Hematopoietic multipotent progenitor cell treated with erythropoietin and hydrocortisone succinate and interleukin-3 and kit ligand, for 6 days (in vitro differentiated cells): ENCODE measurements around the gene BCAS1.
"Not testable (repeated sequence)": the region's sequence is repeated elsewhere in the genome, so short reads cannot be mapped to it uniquely, and the experiment has no call there.

Experiments used
- DNase-seq: peaks from one replicate; pipeline ENCODE4 v3.0.0-alpha.2; 2015

The BCAS1 gene

DNA sequence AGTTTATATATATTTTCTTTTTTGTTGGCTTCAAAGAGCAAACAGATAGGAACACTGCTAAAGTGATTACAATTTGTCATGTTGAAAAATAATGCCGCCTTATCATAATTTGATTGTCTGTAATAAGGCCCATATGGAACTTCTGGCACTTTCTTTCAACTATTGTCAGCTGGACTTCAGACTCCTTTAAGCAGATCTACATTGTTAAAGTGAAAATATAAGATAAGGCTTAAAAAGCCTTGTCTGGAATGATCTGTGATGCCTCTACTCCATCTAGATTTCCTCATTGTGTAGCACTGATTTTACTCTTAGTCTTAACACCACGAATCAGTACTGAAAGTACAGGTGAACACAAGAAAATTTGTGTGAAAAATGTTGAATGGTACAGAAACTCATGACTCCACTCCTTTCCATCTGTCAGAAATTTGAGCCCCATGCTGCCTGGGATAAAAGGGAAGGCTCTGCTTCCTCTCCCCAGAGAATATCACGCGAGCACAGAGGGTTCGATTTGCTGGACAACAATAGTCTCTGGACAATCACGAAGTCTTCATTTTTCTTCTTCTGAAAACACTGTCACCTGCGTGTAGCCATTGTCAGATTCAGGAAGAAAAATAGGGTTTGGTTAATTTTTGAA is 56.0 kb downstream of the BCAS1 start:
- DNase-seq, result no peak

DNA sequence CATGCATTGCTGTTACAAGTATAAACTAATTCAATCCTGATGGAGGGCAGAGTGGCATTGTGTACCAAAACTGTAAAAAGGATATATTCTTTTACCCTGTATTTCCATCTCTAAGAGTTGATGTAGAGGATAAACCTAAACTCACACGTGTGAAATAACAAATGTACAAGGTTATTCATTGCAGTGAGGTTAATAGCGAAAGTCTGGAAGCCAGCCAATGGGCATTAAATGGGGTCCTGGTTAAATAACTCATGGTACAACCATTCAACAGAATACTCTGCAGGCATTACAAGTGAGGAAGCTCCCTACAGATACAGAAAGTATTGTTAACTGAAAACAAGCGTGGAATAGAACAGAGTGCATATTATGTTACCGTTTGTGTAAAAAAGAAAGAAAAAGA is 56.9 kb downstream of the BCAS1 start:
- no peak for DNase-seq

DNA sequence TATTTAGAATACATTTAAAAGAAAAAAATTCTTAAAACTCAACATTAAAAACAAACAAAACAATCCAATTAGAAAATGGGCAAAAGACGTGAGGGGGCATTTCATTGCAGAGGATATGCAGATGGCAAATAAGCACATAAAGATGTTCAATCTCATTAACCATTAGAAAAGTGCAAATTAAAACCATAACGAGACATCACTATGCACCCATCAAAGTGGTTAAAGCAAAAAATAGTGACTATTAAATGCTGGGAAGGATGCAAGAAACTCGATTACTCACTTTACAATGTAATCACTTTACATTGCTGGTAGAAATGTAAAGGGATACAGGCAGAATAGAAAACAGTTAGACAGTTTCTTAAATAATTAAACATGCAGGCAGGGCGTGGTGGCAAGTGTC is 59.0 kb downstream of the BCAS1 start:
- no peak for DNase-seq

DNA sequence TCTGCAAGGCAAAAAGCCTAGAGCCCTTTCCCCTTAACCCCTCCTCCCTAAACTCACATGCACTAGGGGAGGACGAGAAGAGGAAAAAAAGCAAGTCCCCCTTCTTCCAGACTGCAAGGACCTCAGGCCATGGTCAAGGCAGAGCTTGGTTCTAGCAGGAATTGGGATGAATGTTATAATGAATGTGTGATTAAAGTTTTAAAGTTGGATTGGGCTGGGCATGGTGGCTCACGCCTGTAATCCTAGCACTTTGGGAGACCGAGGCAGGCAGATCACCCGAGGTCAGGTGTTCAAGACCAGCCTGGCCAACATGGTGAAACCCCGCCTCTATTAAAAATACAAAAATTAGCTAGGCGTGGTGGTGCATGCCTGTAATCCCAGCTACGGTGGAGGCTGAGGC is 64.2 kb downstream of the BCAS1 start:
- DNase-seq, result not testable (repeated sequence)

DNA sequence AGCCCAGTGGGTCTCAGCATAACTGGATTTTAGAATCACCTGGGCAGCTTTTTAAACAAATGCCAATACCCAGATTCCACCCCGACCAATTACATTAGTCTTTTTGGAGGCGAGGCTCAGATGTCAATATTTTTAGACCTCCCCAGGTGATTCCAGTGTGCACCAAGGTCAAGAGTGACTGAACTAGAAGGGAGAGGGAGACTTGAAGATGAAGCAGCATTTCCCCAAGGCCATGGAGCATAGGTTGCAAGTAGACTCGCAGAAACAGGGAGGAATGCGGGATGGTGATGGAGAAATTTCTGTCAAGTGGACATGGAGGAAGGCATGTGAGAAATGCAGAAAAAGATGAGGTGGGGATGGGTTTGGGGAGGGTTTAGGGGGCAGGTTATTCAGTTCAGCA is 64.9 kb downstream of the BCAS1 start:
- DNase-seq, result no peak

DNA sequence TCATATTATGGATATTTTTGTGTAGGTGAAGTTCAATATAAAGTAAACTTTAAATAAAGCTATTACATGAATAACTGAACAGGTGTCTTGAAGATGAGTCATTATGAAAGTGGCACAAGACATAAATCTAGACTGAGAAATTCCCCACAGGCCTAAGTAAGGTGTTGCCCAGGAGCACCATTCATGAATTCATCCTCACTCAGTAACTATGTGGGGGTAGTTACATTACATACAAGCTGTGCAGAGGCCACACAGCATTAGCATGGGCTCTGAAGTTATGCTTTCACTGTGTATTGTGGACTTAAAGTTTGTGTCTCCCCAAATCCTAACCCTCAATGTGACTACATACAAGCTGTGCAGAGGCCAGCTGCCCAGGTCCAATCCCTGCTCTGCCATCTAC is 65.9 kb downstream of the BCAS1 start:
- DNase-seq, result no peak

DNA sequence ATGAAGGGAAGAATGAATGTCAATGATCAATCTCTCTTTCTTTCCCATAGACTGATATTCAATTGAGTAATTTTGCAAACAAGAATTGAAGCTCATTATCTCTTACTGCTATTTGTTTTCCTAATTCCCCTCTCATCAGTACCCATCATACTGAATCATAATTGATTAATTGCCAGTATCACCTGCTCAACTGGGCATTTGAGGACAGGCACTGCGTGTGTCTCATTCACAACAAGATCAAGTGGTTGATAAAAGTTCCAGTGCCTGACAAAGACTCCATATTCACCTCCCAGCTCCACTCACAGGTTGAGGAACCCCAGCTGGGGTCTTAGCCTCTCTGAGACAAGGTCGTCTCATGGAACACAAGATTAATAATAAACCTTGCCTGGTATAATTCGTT is 67.7 kb downstream of the BCAS1 start:
- DNase-seq, result no peak

DNA sequence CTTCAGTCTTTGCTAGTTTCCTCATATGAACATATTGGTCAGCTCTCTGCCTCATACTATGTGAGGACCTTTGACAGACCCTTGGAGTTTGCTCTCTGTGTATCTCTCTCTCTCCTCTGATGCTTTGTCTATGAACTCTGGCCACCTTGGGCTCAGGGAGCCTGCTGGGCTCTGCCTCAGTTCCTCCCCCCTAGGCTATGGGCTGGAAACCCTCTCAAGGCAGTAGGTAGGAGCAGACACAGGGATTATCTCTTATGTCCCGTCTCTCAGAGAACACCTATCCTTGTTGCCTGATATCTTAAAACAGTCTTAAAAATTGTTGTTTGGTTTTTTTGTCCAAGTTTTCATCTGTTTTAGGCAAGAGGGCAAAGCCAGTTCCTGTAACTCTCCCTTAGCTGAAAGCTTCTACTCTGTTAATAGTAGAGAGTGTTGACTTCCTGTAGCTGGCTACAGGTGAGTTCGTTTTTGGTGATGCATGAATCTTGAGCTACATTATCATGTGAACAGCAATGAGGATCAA is 68.3 kb downstream of the BCAS1 start:
- no peak for DNase-seq

DNA sequence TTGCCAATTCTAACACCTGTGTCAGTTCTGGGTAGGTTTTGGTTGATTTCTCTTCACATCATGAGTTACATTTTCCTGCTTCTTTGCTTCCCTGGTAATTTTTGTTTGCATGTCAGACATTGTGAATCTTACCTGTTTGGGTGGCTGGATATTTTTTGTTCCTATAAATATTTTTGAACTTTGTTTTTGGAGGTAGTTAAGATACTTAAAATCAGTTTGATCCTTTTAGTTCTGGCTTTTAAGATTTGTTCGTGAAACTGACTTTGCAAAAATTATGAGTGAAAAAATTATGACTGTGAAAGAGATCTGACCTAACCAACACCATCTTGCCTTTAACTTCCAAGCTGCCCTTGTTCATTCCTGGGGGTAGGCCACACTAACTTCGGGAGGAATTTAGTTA is 69.5 kb downstream of the BCAS1 start:
- no peak for DNase-seq

DNA sequence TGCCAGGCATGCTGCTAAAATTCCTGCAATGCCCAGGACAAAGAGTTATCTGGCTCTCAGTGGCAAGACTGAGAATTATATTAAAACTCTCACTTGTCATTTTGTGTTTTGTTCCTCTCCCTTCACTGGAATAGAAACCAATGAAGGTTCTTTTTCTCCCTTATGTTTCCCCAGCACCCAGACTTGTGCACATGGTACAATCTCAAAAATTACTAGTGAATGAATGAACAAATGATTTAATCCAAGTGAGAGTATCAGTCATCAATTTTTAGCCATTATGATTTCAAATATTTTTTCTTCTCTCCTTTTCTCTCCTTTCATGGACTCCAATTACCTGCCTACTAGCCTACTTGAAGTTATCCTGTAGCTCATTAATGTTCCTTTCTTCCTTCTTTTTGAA is 70.1 kb downstream of the BCAS1 start:
- no peak for DNase-seq

DNA sequence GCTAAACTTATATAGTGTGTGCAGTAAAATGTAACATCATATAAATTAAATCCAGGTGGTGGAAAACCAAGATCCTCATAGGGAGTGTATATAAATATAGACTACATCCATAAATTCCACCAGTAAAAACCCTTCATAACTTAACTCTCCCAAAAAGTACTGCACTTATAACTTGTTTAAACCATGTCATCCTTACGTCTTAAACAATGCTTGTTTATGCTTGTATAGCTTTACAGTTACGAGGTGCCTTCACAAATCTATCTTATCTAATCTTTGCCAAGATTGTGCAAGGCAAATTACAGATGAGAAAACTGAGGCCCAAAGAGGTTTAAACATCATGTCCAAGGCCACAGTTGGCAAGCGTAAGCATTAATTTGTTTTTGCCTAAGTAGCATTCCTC is 71.3 kb downstream of the BCAS1 start:
- no peak for DNase-seq

DNA sequence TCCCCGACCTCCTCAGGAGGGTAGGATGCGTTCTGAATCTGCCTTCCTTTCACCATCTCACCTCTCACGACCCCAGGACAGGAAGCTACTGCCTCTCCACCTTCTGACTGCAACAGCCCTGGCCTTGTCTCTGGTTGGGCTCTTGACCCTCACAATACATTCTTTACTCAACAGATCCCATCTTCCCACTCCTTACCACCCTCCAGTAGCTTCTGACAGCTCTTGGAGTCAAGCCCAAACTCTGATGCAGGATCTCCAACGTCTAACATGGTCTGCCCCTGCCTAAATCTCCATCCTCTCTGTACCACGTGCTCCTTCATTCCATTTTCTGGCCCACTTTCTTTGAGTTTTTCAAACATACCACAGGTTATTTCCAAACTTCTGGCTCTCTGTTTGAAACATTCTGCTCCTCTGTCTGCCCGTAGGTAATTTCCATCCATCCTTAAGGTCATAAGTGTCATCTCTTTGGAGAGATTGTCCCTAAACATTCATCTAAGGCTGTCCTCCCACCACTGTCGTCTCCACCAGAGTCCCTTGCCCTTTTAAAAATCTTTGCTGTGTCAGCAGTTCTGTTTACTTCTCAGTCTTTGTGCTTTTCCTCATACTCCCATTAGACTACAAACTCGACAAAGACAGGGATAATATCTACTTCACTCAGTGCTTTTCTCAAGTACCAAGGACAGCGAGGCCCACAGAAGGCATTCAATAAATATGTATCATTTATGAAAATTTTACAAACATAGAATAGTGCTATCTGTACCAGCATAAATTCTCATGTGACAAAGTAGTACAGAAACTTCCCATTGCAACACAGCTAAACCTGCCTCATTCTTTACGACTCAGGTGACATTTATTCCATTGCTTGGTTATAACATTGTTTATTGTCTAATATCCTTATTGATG is 73.6 kb downstream of the BCAS1 start:
- no peak for DNase-seq

DNA sequence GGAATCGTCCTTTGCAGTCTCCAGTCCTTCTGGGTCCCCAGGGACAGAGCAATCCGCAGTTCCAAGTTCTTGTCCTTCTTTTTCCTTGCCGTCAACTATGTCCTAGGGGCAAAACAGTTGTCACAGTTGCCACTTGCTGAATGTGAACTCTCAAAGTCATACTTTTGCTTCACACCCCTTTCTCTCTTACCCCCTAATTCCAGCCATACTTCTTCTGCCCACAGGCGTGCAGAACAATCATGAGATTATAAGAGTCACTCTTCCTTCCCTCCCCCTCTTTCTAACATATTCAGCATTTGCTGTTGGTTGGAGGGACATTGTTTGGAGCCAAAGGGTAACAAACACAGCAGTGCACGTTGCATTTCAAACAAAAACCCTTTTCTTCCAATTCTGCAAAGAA is 74.4 kb downstream of the BCAS1 start:
- no peak for DNase-seq

DNA sequence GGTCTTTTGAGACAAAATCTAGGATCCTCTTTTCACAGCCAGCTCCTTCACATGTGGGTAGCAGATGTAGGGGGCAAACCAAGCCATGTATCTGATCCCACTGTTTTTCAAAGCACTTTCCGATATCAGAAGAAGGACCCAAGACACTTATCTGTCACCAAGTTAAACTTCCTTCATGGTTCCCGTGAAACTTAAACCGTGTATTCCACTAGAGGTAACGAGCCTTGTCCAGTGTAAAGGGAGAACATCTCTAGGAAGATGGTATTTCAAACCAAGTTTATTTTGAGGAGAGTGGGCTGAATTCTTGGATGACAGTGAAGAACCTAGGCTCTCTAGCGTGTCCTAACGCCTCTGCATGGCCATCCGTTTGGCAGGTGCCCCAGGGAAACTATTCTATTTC is 76.3 kb downstream of the BCAS1 start:
- no peak for DNase-seq

DNA sequence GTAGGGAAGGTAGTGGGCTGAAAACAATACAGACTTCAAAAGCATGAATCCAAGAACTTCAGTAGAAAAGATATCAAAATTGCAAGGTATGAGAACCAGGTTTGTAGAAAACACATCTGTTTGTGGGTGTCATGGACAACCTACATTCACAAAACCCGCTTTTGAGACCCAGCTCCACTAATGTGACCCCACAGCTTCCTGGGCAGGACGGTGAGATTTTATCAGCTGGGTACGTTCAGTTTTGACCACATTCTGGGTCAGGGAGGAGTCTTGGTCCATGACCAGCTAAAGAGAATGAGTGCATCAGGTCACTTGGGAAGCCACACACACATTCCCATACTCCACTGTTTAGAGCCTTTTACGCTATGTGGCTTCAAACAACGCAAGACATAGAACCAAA is 77.1 kb downstream of the BCAS1 start:
- no peak for DNase-seq

DNA sequence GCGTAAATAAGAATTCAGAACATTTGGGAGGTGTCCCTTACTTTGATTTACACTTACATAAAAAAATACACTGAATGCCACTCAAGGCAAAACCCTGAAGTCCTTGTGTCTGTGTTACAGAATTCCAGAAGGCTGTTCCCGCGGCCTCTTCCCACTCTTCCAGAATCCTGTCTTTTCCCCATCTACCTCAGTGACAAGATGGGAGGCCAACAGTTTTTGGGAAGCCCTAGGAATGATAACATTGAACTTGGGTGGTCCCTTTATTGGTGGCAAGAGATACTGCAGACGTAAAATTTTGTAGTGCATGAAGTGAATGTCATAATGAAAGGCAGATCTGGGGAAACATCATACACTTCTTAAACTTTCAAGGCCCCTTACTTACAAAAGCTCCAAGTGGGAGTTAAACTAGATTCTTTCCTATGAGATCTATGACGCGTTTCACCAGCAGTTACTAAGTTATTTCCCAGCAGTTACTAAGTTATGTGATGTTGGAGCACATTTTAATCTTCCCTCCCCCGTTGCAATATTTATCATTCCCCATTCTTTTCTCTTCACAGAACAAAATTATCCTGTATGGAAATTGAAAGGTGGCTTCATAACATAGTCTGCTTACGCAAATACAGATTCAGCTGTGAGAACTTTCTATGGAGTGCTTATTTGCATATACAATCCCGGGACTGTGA is 79.5 kb downstream of the BCAS1 start:
- no peak for DNase-seq

DNA sequence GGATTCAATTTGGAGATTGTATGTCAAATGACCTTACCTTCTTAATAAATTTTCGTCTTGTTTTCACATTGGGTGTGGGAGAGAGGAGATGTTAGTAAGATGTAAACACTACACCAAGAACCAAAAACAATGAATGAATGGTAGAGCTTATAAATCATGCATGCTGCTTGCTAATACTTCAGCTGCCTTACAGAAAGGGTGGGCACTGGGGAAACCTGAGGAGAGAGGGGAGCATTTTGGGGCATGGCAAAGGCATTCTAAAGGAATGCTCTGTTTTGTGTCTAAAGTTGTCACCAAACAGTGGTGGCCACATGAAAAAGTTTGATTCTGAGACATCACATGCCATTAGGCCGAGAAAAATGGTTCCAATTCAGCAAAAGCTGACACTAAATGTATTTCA is 80.4 kb downstream of the BCAS1 start:
- DNase-seq, result no peak

DNA sequence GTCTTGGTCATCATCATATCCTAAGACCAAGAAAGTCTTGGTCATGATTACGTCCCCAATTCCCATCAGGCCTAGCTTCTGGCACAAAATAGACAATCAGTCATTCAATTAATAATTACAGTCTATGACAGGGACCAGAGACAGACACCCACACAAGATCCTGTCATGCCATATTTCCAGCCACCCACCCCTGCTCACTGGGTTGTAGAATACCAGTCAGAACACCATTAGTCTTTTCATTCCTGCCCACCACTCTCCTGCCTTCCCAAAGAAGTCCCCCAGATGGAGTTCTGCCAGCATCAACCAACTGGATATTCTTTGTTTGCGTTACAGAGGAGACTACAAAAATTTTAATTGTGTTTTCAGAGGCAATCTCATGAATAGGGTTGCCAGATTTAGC is 81.0 kb downstream of the BCAS1 start:
- DNase-seq, result no peak

DNA sequence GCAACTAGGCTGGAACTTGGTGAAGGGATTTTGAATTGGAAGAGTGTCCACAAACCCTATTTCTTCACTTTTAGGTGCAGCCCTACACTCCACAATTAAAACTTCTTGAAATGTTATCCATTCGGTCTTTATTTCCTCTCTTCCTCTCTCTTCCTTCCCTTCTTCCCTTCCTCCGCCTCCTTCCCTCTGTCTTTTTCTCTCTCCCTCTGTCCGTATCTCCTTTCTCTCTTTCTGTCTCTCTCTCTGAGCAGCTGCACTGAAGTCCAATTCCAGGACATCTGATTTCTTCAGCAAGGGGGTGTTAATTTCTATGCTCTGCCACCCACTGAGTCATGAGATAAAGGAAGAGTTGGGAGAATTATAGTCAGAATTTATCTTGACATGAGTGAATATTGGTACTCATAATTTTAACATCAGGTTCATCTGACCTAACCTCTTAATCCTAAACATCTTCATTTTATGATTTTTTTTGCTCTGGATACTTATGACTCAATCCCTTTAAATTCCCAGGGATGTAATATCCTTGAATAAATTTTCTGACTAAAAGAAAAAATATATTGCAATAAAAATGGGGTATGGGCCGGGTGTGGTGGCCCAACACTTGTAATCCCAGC is 84.2 kb downstream of the BCAS1 start:
- DNase-seq, result no peak

DNA sequence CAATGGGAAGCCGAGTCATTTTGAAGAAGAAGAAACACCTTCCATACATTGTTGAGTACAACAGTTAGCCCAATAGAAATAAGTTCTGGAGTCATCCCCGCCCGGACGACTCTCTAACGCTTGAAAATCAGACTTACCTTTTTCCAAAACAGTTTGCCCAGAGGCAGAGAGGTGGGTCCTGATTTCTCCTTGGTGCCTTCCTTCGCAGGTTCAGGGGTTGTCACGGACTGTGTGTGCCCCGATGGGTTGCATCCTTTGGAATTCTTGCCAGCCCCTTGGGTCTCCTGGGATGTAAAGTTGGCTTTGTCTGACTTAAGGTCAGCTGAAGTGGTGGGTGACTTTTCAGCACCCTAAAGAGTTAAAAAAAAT is 85.3 kb downstream of the BCAS1 start:
- no peak for DNase-seq

DNA sequence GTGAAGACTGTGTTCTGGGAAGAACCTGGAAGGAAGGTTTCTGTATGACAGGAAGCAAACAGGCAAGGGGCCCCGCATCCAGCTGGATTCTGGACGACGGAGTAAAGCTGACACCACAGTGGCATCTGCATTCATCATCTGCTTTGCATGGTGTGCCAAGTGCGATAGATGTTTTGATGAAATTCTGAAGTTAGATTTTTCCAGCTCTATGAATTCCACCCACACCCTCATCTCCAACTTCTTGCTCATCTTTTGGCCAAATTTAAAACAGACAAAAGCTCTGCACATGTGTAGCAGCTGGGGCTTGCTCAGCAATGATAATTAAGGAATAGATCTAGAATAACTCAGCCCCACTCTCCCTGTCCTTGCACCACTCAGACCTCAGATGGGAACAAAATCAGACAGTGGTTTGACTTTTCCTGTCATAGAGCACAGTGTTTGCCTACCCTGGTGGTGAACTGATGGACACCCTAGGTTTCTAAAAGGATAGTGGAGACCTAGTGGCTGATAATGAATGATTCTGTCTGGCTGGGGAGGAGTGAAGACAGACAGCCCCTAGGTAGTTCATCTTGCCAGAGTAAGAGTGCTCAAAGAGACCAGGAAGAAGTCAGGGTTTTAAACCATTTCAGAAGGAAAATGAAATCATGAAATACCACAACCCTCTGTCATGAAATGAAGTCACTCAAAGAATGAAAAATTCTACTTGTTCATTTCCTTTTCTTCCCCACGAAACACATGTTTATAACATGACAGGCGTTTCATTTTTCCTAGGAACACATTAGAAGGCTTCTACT is 85.8 kb downstream of the BCAS1 start:
- DNase-seq, result no peak

DNA sequence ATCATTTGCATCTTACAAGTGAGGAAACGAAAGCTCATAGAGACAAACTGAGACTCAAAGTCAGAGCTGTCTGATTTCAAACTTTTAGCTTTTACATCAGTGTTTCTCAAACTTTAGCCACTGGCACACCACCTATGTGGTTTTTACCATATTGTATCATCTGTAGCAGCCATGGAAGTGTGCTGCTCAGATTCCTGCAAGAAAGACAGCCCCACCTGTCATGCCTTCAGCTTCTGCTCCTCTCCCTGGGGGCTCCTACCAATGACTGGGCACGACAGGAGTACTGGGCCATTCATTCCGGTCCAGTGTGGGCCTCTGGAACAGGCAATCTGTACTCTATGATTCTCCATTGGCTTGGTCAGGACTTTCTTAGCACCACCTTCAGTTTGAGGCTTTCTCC is 87.0 kb downstream of the BCAS1 start:
- no peak for DNase-seq

DNA sequence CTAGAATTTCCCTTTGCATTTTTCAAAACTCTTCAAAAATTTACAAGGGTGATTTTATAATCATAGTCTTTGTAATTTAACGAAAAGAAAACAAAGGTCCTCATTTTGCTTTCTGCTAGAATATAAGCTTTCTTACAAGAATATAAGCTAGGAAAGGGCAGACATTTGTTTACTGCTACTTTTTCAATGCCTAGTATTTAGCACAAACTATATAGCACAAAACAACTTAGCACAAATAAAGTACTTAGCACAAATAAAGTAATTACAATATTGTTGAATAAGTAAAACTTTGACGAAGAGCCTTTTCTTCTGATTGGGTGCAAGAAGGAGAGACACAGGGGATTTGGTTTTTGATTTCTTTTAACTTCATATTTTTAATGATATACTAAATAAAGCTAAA is 87.8 kb downstream of the BCAS1 start:
- no peak for DNase-seq
